Upper lobe of left lung (tissue), 6 donors: Measurements from ENCODE around the gene SETD5. TPM values are rescaled to one million over a fixed set of nuclear protein-coding genes. Genes with fewer than 3 reads are reported as not detected.
A peak's percentile ranks its signal among the peaks of the same experiment; 100 is the strongest.

Source experiments
- ATAC-seq, 2 donors: fragments of 200-7000 bp; cut with Tn5 transposase; one replicate each; pipeline ENCODE4 v1.9.1; 2022; ENCODE audit warnings: mild to moderate bottlenecking in 2 of 2, moderate library complexity in 2 of 2; ENCODE audit not compliant: low FRiP score in 2 of 2
- DNase-seq, 2 donors: peaks; one replicate each; pipeline ENCODE4 v3.0.0-alpha.2; 2019 to 2020
- H3K27ac ChIP-seq, 4 donors: fragments of 200-600 bp; sonication (generic); one replicate each; pipeline ENCODE4 v1.5.1; 2016 to 2019
- H3K27me3 ChIP-seq, 4 donors: fragments of 200-600 bp; sonication (generic); one replicate each; pipeline ENCODE4 v1.5.1; 2017 to 2019
- H3K36me3 ChIP-seq, 4 donors: fragments of 200-600 bp; sonication (generic); one replicate each; pipeline ENCODE4 v1.5.1; 2016 to 2019
- H3K4me1 ChIP-seq, 4 donors: fragments of 200-600 bp; sonication (generic); one replicate each; pipeline ENCODE4 v1.5.1; 2018 to 2019
- H3K4me3 ChIP-seq, 4 donors: fragments of 200-600 bp; sonication (generic); one replicate each; pipeline ENCODE4 v1.5.1; 2017 to 2019; ENCODE audit warnings: mild to moderate bottlenecking in 2 of 4, moderate library complexity in 1 of 4
- H3K9me3 ChIP-seq, 4 donors: fragments of 200-600 bp; sonication (generic); one replicate each; pipeline ENCODE4 v1.5.1; 2018 to 2019
- CTCF ChIP-seq, 6 experiments: fragments of 450-650 bp in 4 of 6; fragments of 200-600 bp in 2 of 6; sonication (generic) in 2 of 6; IDR thresholded peaks; one replicate each; pipeline ENCODE4 v1.5.1; 2016 to 2019; ENCODE audit warnings: antibody characterized with exemption in 6 of 6
- EP300 ChIP-seq, 4 donors: sonication (generic); formaldehyde crosslinking; IDR thresholded peaks; one replicate each; pipeline ENCODE4 v1.5.1; 2017; ENCODE audit warnings: antibody characterized with exemption in 4 of 4, control low read depth in 2 of 4
- POLR2A ChIP-seq, 4 donors: fragments of 450-650 bp; IDR thresholded peaks; one replicate each; pipeline ENCODE4 v1.5.1; 2016 to 2017; ENCODE audit warnings: antibody characterized with exemption in 4 of 4, mild to moderate bottlenecking in 2 of 4
- POLR2AphosphoS5 ChIP-seq, 2 donors: sonication (generic); formaldehyde crosslinking; IDR thresholded peaks; one replicate each; pipeline ENCODE4 v1.5.1; 2017; ENCODE audit warnings: antibody characterized with exemption in 2 of 2
- WGBS, 2 donors: methylation state at CpG; one replicate each; pipeline ENCODE4 v1.1.5; 2017 to 2018; 5-methylcytosine and 5-hydroxymethylcytosine counted together
- total RNA-seq, 6 donors: library from RNA; depleted of rRNA in 4 of 6; stranded (reverse); fragments of >200 nt in 4 of 6; gene quantifications; one replicate each; pipeline versions ENCODE4 v1.1.0 to v1.2.1, GENCODE V29; 2016 to 2021
- donor health status: DM: no; HTN: no; CAD: no; lungs with moderate emphysema.
- donor health status: DM: no; HTN: yes; CAD: no; lungs with severe emphysema.

SETD5 gene
- total RNA-seq, 6 donors from 2014 or later: 75.1 to 213 (median 113) TPM

- H3K27me3 ChIP-seq: no peaks in the 10 kb centered on the region
- no peaks in the 10 kb centered on the region for H3K9me3 ChIP-seq
- peak overlapping the region; percentile 99 to 100 (median 100) for H3K27ac ChIP-seq
- no peak for ATAC-seq
- 1 to 2% methylated on average over 7 of the region's 7 CpGs for WGBS, 2 donors
- DNase-seq: peak in 1 of 2 donors; percentile 42
- peaks cover 57 to 74% (median 65%) of the 10 kb centered on the region in 4 donors for H3K4me1 ChIP-seq
- H3K36me3 ChIP-seq: peaks cover 0 to 10% (median 1%) of the 10 kb centered on the region in 4 donors
- peak overlapping the region; percentile 74 to 88 (median 80) for H3K4me3 ChIP-seq
- peak in 1 of 4 donors; percentile 19 for TF ChIP-seq POLR2A (IDR thresholded peaks at IDR 0.05)
- TF ChIP-seq EP300 (IDR thresholded peaks at IDR 0.05): no peak
Observed at GRCh38 chr3:9398700-9399336, 1.4 kb downstream of the SETD5 start.

- H3K36me3 ChIP-seq: peaks cover 0 to 5% (median 1%) of the 10 kb centered on the region in 4 donors
- WGBS, 2 donors: 1 to 3% methylated on average over 2 of the region's 2 CpGs
- H3K27me3 ChIP-seq: no peaks in the 10 kb centered on the region
- ATAC-seq (no peak), DNase-seq (no peak)
- peaks cover 52 to 74% (median 64%) of the 10 kb centered on the region in 4 donors for H3K4me1 ChIP-seq
- TF ChIP-seq EP300 (IDR thresholded peaks at IDR 0.05) (no peak), POLR2A (IDR thresholded peaks at IDR 0.05) (no peak), POLR2AphosphoS5 (IDR thresholded peaks at IDR 0.05) (no peak), CTCF (IDR thresholded peaks at IDR 0.05) (no peak)
- H3K27ac ChIP-seq: peak overlapping the region; percentile 99 to 100 (median 100)
- H3K4me3 ChIP-seq: peak overlapping the region in 3 of 4 donors; percentile 75 to 88 (median 85)
- H3K9me3 ChIP-seq: no peaks in the 10 kb centered on the region
Observed at GRCh38 chr3:9399337-9399703, 1.9 kb downstream of the SETD5 start.

DNA sequence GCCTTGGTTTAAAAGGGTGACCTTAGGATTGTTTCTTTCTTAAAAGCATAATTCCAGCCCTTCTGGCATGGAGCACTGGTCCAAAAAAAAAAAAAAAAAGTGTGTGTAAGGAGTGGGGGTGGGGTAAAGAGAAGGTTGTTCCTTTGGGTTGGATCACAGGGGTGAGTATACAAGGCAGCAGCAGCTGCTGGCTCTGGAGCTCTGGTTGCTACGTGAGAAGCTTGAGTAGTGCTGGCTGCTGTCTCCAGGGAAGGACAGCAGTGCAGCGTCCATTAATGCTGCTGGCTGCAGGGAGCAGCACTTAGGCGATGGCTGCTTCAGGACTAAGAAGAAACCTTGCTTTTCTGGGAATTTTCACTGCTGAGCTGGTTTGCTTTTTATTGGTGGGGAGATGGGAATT lies 2.3 kb downstream of the SETD5 start:
- Histone ChIP-seq H3K27ac (peak overlapping the region; percentile 99 to 100 (median 100)), H3K27me3 (no peaks in the 10 kb centered on the region), H3K9me3 (no peaks in the 10 kb centered on the region), H3K4me3 (peak overlapping the region in 3 of 4 donors; percentile 75 to 88 (median 85)), H3K4me1 (peaks cover 52 to 74% (median 62%) of the 10 kb centered on the region in 4 donors), H3K36me3 (peaks cover 0 to 2% (median under 1%) of the 10 kb centered on the region in 4 donors)
- ATAC-seq (peak in 1 of 2 donors; percentile 5), DNase-seq (peak in 1 of 2 donors; percentile 87)
- 0% methylated on average over 3 of the region's 3 CpGs for WGBS, 2 donors
- TF ChIP-seq POLR2AphosphoS5 (IDR thresholded peaks at IDR 0.05) (peak in 1 of 2 donors; percentile 65), CTCF (IDR thresholded peaks at IDR 0.05) (no peak), POLR2A (IDR thresholded peaks at IDR 0.05) (peak in 1 of 4 donors; percentile 22)

DNA sequence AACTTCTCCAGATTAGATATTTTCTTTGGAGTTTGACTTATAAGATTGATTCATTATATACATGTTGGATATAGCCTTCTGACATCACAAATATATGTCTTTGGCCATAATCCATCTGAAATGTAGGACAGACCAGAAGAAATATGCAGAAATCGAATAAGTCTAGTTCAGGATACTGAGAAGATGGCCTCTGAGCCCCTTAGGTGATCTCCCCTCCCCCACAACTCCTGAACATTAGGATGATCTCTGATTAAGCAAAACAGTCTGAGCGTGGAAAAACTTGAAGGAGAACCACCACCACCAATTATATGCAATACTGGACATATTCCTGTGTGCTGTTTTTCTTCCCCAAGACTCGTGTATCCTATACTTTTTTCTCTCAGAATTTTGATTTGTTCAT lies 3.2 kb downstream of the SETD5 start:
- Histone ChIP-seq H3K27me3 (no peaks in the 10 kb centered on the region), H3K36me3 (no peaks in the 10 kb centered on the region), H3K9me3 (no peaks in the 10 kb centered on the region), H3K27ac (peak overlapping the region in 3 of 4 donors; percentile 99 to 100 (median 100)), H3K4me3 (no peak overlapping the region), H3K4me1 (peaks cover 45 to 74% (median 61%) of the 10 kb centered on the region in 4 donors)
- 34 to 36% methylated on average over 3 of the region's 3 CpGs for WGBS, 2 donors
- TF ChIP-seq POLR2A (IDR thresholded peaks at IDR 0.05): no peak
- no peak for TF ChIP-seq CTCF (IDR thresholded peaks at IDR 0.05)
- no peak for TF ChIP-seq EP300 (IDR thresholded peaks at IDR 0.05)
- TF ChIP-seq POLR2AphosphoS5 (IDR thresholded peaks at IDR 0.05): no peak
- ATAC-seq: no peak
- DNase-seq: no peak

DNA sequence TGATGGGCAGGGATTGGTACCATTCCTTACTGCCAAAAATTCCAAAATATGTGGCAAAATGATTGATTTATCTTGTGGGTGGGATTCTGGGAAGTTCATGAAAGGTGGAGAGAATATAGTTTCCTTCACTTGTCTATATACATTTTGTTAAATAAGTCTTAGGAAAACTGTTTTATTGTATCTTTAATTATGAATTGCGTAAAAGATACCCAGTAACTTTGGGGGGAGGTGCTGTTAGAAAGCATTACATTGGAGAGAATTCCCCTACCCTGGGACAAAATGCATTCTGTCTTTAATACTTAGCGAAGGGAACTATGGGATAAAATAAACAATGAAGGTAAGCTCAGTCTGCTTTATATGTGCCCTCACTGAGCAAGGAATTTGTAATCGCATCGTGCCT lies 4.6 kb downstream of the SETD5 start:
- Histone ChIP-seq H3K9me3 (no peaks in the 10 kb centered on the region), H3K36me3 (no peaks in the 10 kb centered on the region), H3K4me3 (no peak overlapping the region), H3K27ac (peak overlapping the region in 3 of 4 donors; percentile 22 to 56 (median 36)), H3K27me3 (no peaks in the 10 kb centered on the region), H3K4me1 (peaks cover 46 to 80% (median 70%) of the 10 kb centered on the region in 4 donors)
- TF ChIP-seq POLR2AphosphoS5 (IDR thresholded peaks at IDR 0.05): no peak
- no peak for TF ChIP-seq CTCF (IDR thresholded peaks at IDR 0.05)
- TF ChIP-seq POLR2A (IDR thresholded peaks at IDR 0.05): no peak
- TF ChIP-seq EP300 (IDR thresholded peaks at IDR 0.05): no peak
- WGBS, 2 donors: 22 to 50% methylated on average over 4 of the region's 4 CpGs
- ATAC-seq (no peak), DNase-seq (no peak)
